Measurements from ENCODE around the gene KCNMA1.

DNA sequence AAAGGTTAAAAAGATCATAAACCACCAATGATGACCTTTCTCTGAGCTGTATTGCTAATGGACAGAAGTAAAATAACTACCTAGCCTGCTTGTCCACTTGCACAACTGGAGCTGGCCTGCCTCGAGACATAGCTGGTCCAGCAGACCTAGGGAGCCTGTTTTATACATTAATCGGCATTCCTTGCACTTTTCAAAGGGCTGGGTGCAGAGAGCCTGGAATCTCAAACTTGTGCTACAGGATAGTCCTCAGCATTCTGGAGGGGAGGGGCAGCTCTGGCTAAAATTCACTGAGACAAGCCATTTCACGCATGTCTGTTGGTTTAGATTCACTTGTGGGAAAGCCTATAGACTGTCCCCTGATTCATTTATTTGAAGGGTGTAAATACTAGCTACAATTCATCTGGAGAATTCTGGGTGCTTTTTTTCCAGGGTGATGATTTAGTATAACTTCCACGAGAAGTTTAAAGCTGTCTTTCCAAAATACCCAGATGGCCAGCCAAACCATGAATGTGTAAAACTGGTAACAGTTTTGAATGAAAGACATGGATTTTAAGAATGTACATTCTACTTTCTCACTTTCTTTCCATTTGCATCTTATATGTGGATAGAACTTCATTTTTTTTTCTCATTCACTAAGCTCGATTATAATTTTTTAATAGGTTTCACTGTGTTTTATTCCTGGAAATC, 389.4 kb downstream of the KCNMA1 start:
- no peak for TF ChIP-seq POLR2A (IDR thresholded peaks at IDR 0.05)
- TF ChIP-seq, protein P1, sequence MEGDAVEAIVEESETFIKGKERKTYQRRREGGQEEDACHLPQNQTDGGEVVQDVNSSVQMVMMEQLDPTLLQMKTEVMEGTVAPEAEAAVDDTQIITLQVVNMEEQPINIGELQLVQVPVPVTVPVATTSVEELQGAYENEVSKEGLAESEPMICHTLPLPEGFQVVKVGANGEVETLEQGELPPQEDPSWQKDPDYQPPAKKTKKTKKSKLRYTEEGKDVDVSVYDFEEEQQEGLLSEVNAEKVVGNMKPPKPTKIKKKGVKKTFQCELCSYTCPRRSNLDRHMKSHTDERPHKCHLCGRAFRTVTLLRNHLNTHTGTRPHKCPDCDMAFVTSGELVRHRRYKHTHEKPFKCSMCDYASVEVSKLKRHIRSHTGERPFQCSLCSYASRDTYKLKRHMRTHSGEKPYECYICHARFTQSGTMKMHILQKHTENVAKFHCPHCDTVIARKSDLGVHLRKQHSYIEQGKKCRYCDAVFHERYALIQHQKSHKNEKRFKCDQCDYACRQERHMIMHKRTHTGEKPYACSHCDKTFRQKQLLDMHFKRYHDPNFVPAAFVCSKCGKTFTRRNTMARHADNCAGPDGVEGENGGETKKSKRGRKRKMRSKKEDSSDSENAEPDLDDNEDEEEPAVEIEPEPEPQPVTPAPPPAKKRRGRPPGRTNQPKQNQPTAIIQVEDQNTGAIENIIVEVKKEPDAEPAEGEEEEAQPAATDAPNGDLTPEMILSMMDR (IDR thresholded peaks at IDR 0.05) = no peak
